GM12878 (cell line): Measurements from ENCODE around the gene ADAM23. TPM values are rescaled to one million over a fixed set of nuclear protein-coding genes. Genes with fewer than 3 reads are reported as not detected.

Experiments used
- ATAC-seq: fragments of 200-7000 bp; cut with Tn5 transposase; 3 replicates; pipeline ENCODE4 v1.9.1; 2020; ENCODE audit warnings: mild to moderate bottlenecking, moderate library complexity
- BruUV-seq: library from RNA; stranded (reverse); fragments of 400-500 nt; replicated peaks from 2 replicates; lab custom pipeline; 2021; lab: Mats Ljungman, UMichigan
- CTCF ChIA-PET: fragments of 300-600 bp; sonication (Branson Sonifier 250); formaldehyde crosslinking; extraction: SDS; loops from one replicate; lab custom pipeline; 2021; ENCODE audit warnings: inconsistent platforms; lab: Yijun Ruan, JAX
- POLR2A ChIA-PET: fragments of 350-600 bp; formaldehyde crosslinking; extraction: SDS; loops from one replicate; lab custom pipeline; 2021; ENCODE audit warnings: inconsistent platforms; lab: Charles Lee
- RAD21 ChIA-PET: fragments of 300-600 bp; sonication (Branson Sonifier 250); formaldehyde crosslinking; loops from one replicate; lab custom pipeline; 2023; ENCODE audit warnings: antibody characterized with exemption; ENCODE audit not compliant: unreplicated experiment; lab: Charles Lee
- SMC1A ChIA-PET: fragments of 300-600 bp; sonication (Branson Sonifier 250); formaldehyde crosslinking; loops from one replicate; lab custom pipeline; 2023; ENCODE audit not compliant: unreplicated experiment, uncharacterized antibody; lab: Charles Lee
- DNase-seq: peaks from one replicate; pipeline ENCODE4 v3.0.0-alpha.2; 2011; ENCODE audit warnings: low read depth, low spot score
- FAIRE-seq: peaks from 3 replicates; lab custom pipeline; 2011; peaks lifted over from hg19 to GRCh38; lab: Jason Lieb, UNC
- H2AFZ ChIP-seq: 2 replicates; pipeline ENCODE4 v1.6.0; 2011; ENCODE audit warnings: low read depth, low read length, control low read depth; ENCODE audit not compliant: control insufficient read depth
- H3K27ac ChIP-seq: 2 replicates; pipeline ENCODE4 v1.5.1; 2011; ENCODE audit warnings: control low read depth; ENCODE audit not compliant: control insufficient read depth, insufficient read depth
- H3K27me3 ChIP-seq, 2 experiments: replicated peaks in 1 of 2; 2 replicates each; pipeline versions ENCODE4 v1.6.0 to v1.6.1; 2011; ENCODE audit warnings: low read length in 1 of 2; ENCODE audit not compliant: control insufficient read depth in 2 of 2, insufficient read depth in 2 of 2
- H3K36me3 ChIP-seq, 2 experiments: 2 replicates each; pipeline ENCODE4 v1.5.1; 2011; ENCODE audit warnings: low read length in 1 of 2; ENCODE audit not compliant: control insufficient read depth in 2 of 2, insufficient read depth in 2 of 2
- H3K4me1 ChIP-seq: 2 replicates; pipeline ENCODE4 v1.6.1; 2011; ENCODE audit warnings: mild to moderate bottlenecking, low read length, moderate library complexity, mixed read lengths; ENCODE audit not compliant: control insufficient read depth, insufficient read depth
- H3K4me2 ChIP-seq: 2 replicates; pipeline ENCODE4 v1.6.0; 2011; ENCODE audit warnings: control low read depth; ENCODE audit not compliant: control insufficient read depth, insufficient read depth
- H3K4me3 ChIP-seq: fragments of 200-600 bp; sonication (generic); 2 replicates; pipeline ENCODE4 v1.5.1; 2016
- H3K79me2 ChIP-seq: 2 replicates; pipeline ENCODE4 v1.6.0; 2011; ENCODE audit warnings: low read length; ENCODE audit not compliant: control insufficient read depth, insufficient read depth
- H3K9ac ChIP-seq: 2 replicates; pipeline ENCODE4 v1.8.0; 2011; ENCODE audit warnings: low read length, control low read depth, mixed read lengths; ENCODE audit not compliant: control insufficient read depth, insufficient read depth
- H3K9me3 ChIP-seq: replicated peaks from 3 replicates; pipeline ENCODE4 v1.5.1; 2011; ENCODE audit warnings: mild to moderate bottlenecking, low read length; ENCODE audit not compliant: control insufficient read depth, insufficient read depth
- H4K20me1 ChIP-seq: 2 replicates; pipeline ENCODE4 v1.6.0; 2011; ENCODE audit not compliant: control insufficient read depth, insufficient read depth
- ATF3 ChIP-seq: IDR thresholded peaks from 2 replicates; pipeline ENCODE4 v1.6.1; 2011; ENCODE audit warnings: low read depth, mild to moderate bottlenecking, low read length, moderate library complexity, borderline replicate concordance; ENCODE audit errors: extremely low read depth
- CEBPZ ChIP-seq: fragments of 150-350 bp; IDR thresholded peaks from 2 replicates; pipeline ENCODE4 v1.6.1; 2016; ENCODE audit warnings: low read depth, low read length
- CTCF ChIP-seq, 3 experiments: IDR thresholded peaks in 2 of 3; conservative IDR thresholded peaks in 1 of 3; 2 replicates each; pipeline ENCODE4 v1.5.1; 2011; ENCODE audit warnings: low read depth in 3 of 3, low read length in 3 of 3, mild to moderate bottlenecking in 3 of 3, control low read depth in 2 of 3, moderate library complexity in 2 of 3, inconsistent platforms in 1 of 3, mixed read lengths in 1 of 3; ENCODE audit not compliant: control insufficient read depth in 2 of 3, insufficient read depth in 1 of 3; ENCODE audit errors: extremely low read depth in 1 of 3
- EP300 ChIP-seq, 2 experiments: fragments of 150-350 bp in 1 of 2; IDR thresholded peaks; 2 replicates each; pipeline ENCODE4 v1.6.1; 2011 to 2012; ENCODE audit warnings: low read depth in 2 of 2, low read length in 2 of 2, borderline replicate concordance in 1 of 2, improper control_type of control experiment in 1 of 2, inconsistent platforms in 1 of 2; ENCODE audit not compliant: control insufficient read depth in 1 of 2
- HDGF ChIP-seq: fragments of 450-650 bp; IDR thresholded peaks from 2 replicates; pipeline ENCODE4 v1.6.1; 2016; ENCODE audit warnings: antibody characterized with exemption
- IKZF2 ChIP-seq, 2 experiments: fragments of 450-650 bp; IDR thresholded peaks; 2 replicates each; pipeline ENCODE4 v1.6.1; 2017; ENCODE audit warnings: mild to moderate bottlenecking in 2 of 2, moderate library complexity in 2 of 2
- JUNB ChIP-seq: IDR thresholded peaks from 2 replicates; pipeline ENCODE4 v1.6.1; 2016; ENCODE audit warnings: antibody characterized with exemption, mild to moderate bottlenecking
- LARP7 ChIP-seq: fragments of 450-650 bp; IDR thresholded peaks from 2 replicates; pipeline ENCODE4 v1.6.1; 2017; ENCODE audit warnings: mild to moderate bottlenecking
- MYC ChIP-seq: IDR thresholded peaks from 2 replicates; pipeline ENCODE4 v1.6.1; 2011; ENCODE audit warnings: mild to moderate bottlenecking, low read length, moderate library complexity, inconsistent platforms; ENCODE audit not compliant: insufficient read depth, insufficient replicate concordance, insufficient read length, severe bottlenecking
- NBN ChIP-seq: fragments of 450-650 bp; IDR thresholded peaks from 2 replicates; pipeline ENCODE4 v1.6.1; 2016
- NFYB ChIP-seq: IDR thresholded peaks from 2 replicates; pipeline ENCODE4 v1.6.1; 2011; ENCODE audit warnings: low read depth, mild to moderate bottlenecking, low read length, improper control_type of control experiment, moderate library complexity; ENCODE audit not compliant: insufficient read depth
- NKRF ChIP-seq: fragments of 450-650 bp; conservative IDR thresholded peaks from 2 replicates; pipeline ENCODE4 v1.6.1; 2017; ENCODE audit warnings: mild to moderate bottlenecking, moderate library complexity
- NR2F1 ChIP-seq: fragments of 450-650 bp; conservative IDR thresholded peaks from 2 replicates; pipeline ENCODE4 v1.6.1; 2017; ENCODE audit warnings: mild to moderate bottlenecking
- RBBP5 ChIP-seq: fragments of 200-600 bp; sonication (generic); conservative IDR thresholded peaks from 2 replicates; pipeline ENCODE4 v1.6.1; 2016
- SREBF2 ChIP-seq: IDR thresholded peaks from 2 replicates; pipeline ENCODE4 v1.6.1; 2012; ENCODE audit warnings: mild to moderate bottlenecking, low read length
- USF2 ChIP-seq: IDR thresholded peaks from 2 replicates; pipeline ENCODE4 v1.6.1; 2011; ENCODE audit warnings: low read depth, low read length, improper control_type of control experiment, borderline replicate concordance
- WGBS: methylation state at CpG from one replicate; pipeline ENCODE4 v1.1.6; 2016; ENCODE audit warnings: low lambda C conversion rate; ENCODE audit not compliant: insufficient replicate concordance, insufficient coverage; ENCODE audit errors: missing lambda C conversion rate; 5-methylcytosine and 5-hydroxymethylcytosine counted together
- in situ Hi-C: fragments of 300-500 bp; cut with MboI; formaldehyde crosslinking; loops from 9 replicates; pipeline ENCODE4 v1.14.3; 2018; ENCODE audit warnings: mixed read lengths
- intact Hi-C: fragments of 100-400 bp; cut with micrococcal nuclease; formaldehyde crosslinking; loops from one replicate; pipeline ENCODE4 v1.14.2; 2022; ENCODE audit not compliant: unreplicated experiment
- polyA plus RNA-seq, 11 experiments: library from polyadenylated mRNA; depleted of rRNA in 4 of 11; unstranded in 6 of 11; stranded (reverse) in 5 of 11; fragments of >200 nt; fragmentation: Nextera tagmentation in 4 of 11; fragmentation: Illumina TruSeq in 1 of 11; extraction: Ambion mirVana in 4 of 11; extraction: Trizol in 1 of 11; gene quantifications; 1 replicate in 1 of 11; 2 replicates in 10 of 11; pipeline versions ENCODE4 v1.2.1 to v1.2.3, GENCODE V29; 2011 to 2016; ENCODE audit warnings: inconsistent platforms in 2 of 11, missing spikeins in 2 of 11, low read depth in 1 of 11
- total RNA-seq, 4 experiments: library from RNA; depleted of rRNA in 3 of 4; stranded (reverse); fragments of >200 nt in 3 of 4; fragmentation: Illumina TruSeq in 1 of 4; extraction: Trizol in 1 of 4; gene quantifications; 2 replicates each; pipeline versions ENCODE4 v1.2.1 to v1.2.3, GENCODE V29; 2013 to 2021

Gene ADAM23
- total and polyA plus RNA-seq, 10 of the 15 experiments (the other 5 are each of a cell fraction or from before 2014, with no cell fraction given): 5.7 to 41.8 (median 15.6) TPM

- WGBS: 2% methylated on average over 2 of the region's 2 CpGs
- no peaks in the 10 kb centered on the region for H3K36me3 ChIP-seq
- no peaks in the 10 kb centered on the region for H3K4me1 ChIP-seq
- H3K9me3 ChIP-seq: peaks cover 2% of the 10 kb centered on the region; the same call in 2 of the 3 replicates
- ATAC-seq: peak; percentile 93
- H3K79me2 ChIP-seq: no peaks in the 10 kb centered on the region
- no peak for FAIRE-seq
- H3K27ac ChIP-seq: no peak overlapping the region
- no peaks in the 10 kb centered on the region for H3K27me3 ChIP-seq
- H3K9ac ChIP-seq: no peak overlapping the region
- intact Hi-C loops (no loop called here), in situ Hi-C loops (no loop called here)
- CTCF ChIA-PET: no interaction called here
- H2AFZ ChIP-seq: no peak overlapping the region
- RAD21 ChIA-PET: no interaction called here
- SMC1A ChIA-PET: interaction anchor here (1.5 kb wide), 1 partner anchor 55 kb away, joined by 3 read pairs; no protein-coding TSS in a partner anchor
- no peak overlapping the region for H3K4me3 ChIP-seq
- H4K20me1 ChIP-seq: no peaks in the 10 kb centered on the region
- no peak for DNase-seq
- H3K4me2 ChIP-seq: no peak overlapping the region
- POLR2A ChIA-PET: no interaction called here
- BruUV-seq: no TSS peak
- TF ChIP-seq IKZF2 (IDR thresholded peaks at IDR 0.05) (no peak), HDGF (no peak), EP300 (IDR thresholded peaks at IDR 0.05; ENCODE audit: borderline replicate concordance in 1 of 2, control insufficient read depth in 1 of 2, low read depth in 2 of 2, low read length in 2 of 2) (no peak), RBBP5 (no peak), ATF3 (peak; percentile 62; the same call in 1 of the 2 replicates), SREBF2 (no peak), USF2 (peak; percentile 12; the same call in 1 of the 2 replicates), LARP7 (no peak), MYC (no peak), JUNB (no peak), CEBPZ (no peak), NKRF (no peak), NR2F1 (no peak), NFYB (peak; percentile 90), CTCF (IDR thresholded peaks at IDR 0.05 in 2 of 3, conservative IDR thresholded peaks at IDR 0.05 in 1 of 3; ENCODE audit: control insufficient read depth in 2 of 3, extremely low read depth in 1 of 3, insufficient read depth in 1 of 3, low read depth in 3 of 3, low read length in 3 of 3) (no peak), NBN (no peak)
These were observed 20.2 kb upstream of the ADAM23 start for GRCh38 chr2:206423147-206423546.
